GM12801 (cell line): ENCODE measurements around the gene PRMT9.

Source experiments
- CTCF ChIP-seq: IDR thresholded peaks from one replicate; pipeline ENCODE4 v1.5.1; 2011; ENCODE audit warnings: control low read depth; ENCODE audit not compliant: insufficient read length; ENCODE audit errors: extremely low read depth

PRMT9 gene

GRCh38 chr4:147683717-147684700 lies at the start of gene PRMT9:
Gene PRMT9 (minus strand): TSS chr4:147684163. CDS start chr4:147683987, 176 bp downstream.
- no peak for TF ChIP-seq CTCF

GRCh38 chr4:147732518-147733235 lies 48.7 kb upstream of the PRMT9 start:
- no peak for TF ChIP-seq CTCF

GRCh38 chr4:147731580-147732517 lies 47.9 kb upstream of the PRMT9 start, which contains the start of gene ARHGAP10:
Gene ARHGAP10 (plus strand): TSS chr4:147732088. CDS start chr4:147732302, 214 bp downstream.
- TF ChIP-seq CTCF = no peak

- TF ChIP-seq CTCF = no peak
Measured at GRCh38 chr4:147730333-147730732, 46.4 kb upstream of the PRMT9 start.

GRCh38 chr4:147727476-147728028 lies 43.6 kb upstream of the PRMT9 start:
- TF ChIP-seq CTCF = no peak

- TF ChIP-seq CTCF = no peak
Measured at GRCh38 chr4:147725673-147726072, 41.7 kb upstream of the PRMT9 start.
